K562 (cell line): ENCODE results near the gene PMF1. TPM values are rescaled to one million over a fixed set of nuclear protein-coding genes. Genes with fewer than 3 reads are reported as not detected.

Experiments used
- ELF2 ChIP-seq: fragments of 250-450 bp; sonication (Bioruptor Pico); IDR thresholded peaks from 2 replicates; pipeline ENCODE4 v1.5.0; 2021; ENCODE audit warnings: mild to moderate bottlenecking
- ETV1 ChIP-seq: fragments of 450-650 bp; conservative IDR thresholded peaks from 2 replicates; pipeline ENCODE4 v1.6.1; 2016; ENCODE audit warnings: missing genetic modification characterization, control low read depth, low read depth, missing compliant biosample characterization
- KHSRP ChIP-seq: fragments of 450-650 bp; IDR thresholded peaks from 2 replicates; pipeline ENCODE4 v1.6.1; 2017
- MEF2D ChIP-seq: conservative IDR thresholded peaks from 2 replicates; pipeline ENCODE4 v1.6.1; 2016; ENCODE audit warnings: low read depth, missing genetic modification characterization, missing compliant biosample characterization
- SIN3B ChIP-seq: fragments of 450-650 bp; IDR thresholded peaks from 2 replicates; pipeline ENCODE4 v1.6.1; 2017; ENCODE audit warnings: low read depth, mild to moderate bottlenecking, moderate library complexity
- SMARCA5 ChIP-seq: fragments of 450-650 bp; IDR thresholded peaks from 2 replicates; pipeline ENCODE4 v1.6.1; 2016
- SRSF3 ChIP-seq: fragments of 200-400 bp; formaldehyde crosslinking; IDR thresholded peaks from 2 replicates; pipeline ENCODE4 v1.6.1; 2016; ENCODE audit warnings: mild to moderate bottlenecking, low read length, moderate library complexity; ENCODE audit not compliant: insufficient read depth
- SRSF7 ChIP-seq: fragments of 200-400 bp; formaldehyde crosslinking; optimal IDR thresholded peaks from 2 replicates; pipeline ENCODE3; 2017; ENCODE audit warnings: mild to moderate bottlenecking, low read depth, low read length
- TGIF2 ChIP-seq: sonication (generic); formaldehyde crosslinking; IDR thresholded peaks from 2 replicates; pipeline ENCODE4 v1.8.1; 2022; ENCODE audit warnings: mild to moderate bottlenecking, missing genetic modification reagents, moderate library complexity
- U2AF2 ChIP-seq: fragments of 200-400 bp; formaldehyde crosslinking; optimal IDR thresholded peaks from 2 replicates; pipeline ENCODE3; 2017; ENCODE audit warnings: low read depth, mild to moderate bottlenecking, low read length
- ZKSCAN3 ChIP-seq: fragments of 250-450 bp; sonication (Bioruptor Pico); IDR thresholded peaks from 2 replicates; pipeline ENCODE4 v1.4.0; 2020
- ZNF274 ChIP-seq: IDR thresholded peaks from 2 replicates; pipeline ENCODE4 v1.6.1; 2011; ENCODE audit warnings: low read depth, mild to moderate bottlenecking, low read length, moderate library complexity, borderline replicate concordance
- ZNF75A ChIP-seq: fragments of 450-650 bp; formaldehyde crosslinking; IDR thresholded peaks from 2 replicates; pipeline ENCODE4 v1.4.0; 2020; ENCODE audit warnings: mild to moderate bottlenecking
- polyA plus RNA-seq, 8 experiments: library from polyadenylated mRNA; depleted of rRNA in 4 of 8; stranded (reverse) in 5 of 8; unstranded in 3 of 8; fragments of >200 nt; fragmentation: Nextera tagmentation in 2 of 8; fragmentation: Illumina TruSeq in 1 of 8; extraction: Ambion mirVana in 2 of 8; extraction: Trizol in 1 of 8; gene quantifications; 2 replicates each; pipeline versions ENCODE4 v1.2.1 to v1.2.3, GENCODE V29; 2011 to 2014; ENCODE audit warnings: inconsistent platforms in 1 of 8, missing spikeins in 1 of 8
- total RNA-seq, 7 experiments: library from RNA; depleted of rRNA in 6 of 7; stranded (reverse); fragments of >200 nt in 6 of 7; fragmentation: Illumina TruSeq in 2 of 7; extraction: Trizol in 2 of 7; gene quantifications; 2 replicates each; pipeline versions ENCODE4 v1.2.1 to v1.2.3, GENCODE V29; 2011 to 2021; ENCODE audit warnings: low replicate concordance in 1 of 7
- TF ChIP-seq, protein P1 (sequence below): fragments of 450-650 bp; IDR thresholded peaks from 2 replicates; pipeline ENCODE4 v1.6.1; 2017; ENCODE audit warnings: antibody characterized with exemption
- TF ChIP-seq, protein P2 (sequence below), 2 experiments: fragments of 250-450 bp in 1 of 2; fragments of 450-650 bp in 1 of 2; sonication (Bioruptor Pico) in 1 of 2; IDR thresholded peaks; 2 replicates each; pipeline versions ENCODE4 v1.6.1 to v1.8.0; 2016 to 2021; ENCODE audit warnings: mild to moderate bottlenecking in 2 of 2, moderate library complexity in 2 of 2, missing compliant biosample characterization in 1 of 2, missing genetic modification characterization in 1 of 2
- TF ChIP-seq, protein P3 (sequence below), 2 experiments: IDR thresholded peaks; 2 replicates each; pipeline ENCODE4 v1.6.1; 2012; ENCODE audit warnings: improper control_type of control experiment in 2 of 2, low read depth in 2 of 2, low read length in 2 of 2, borderline replicate concordance in 1 of 2
- TF ChIP-seq, protein P4 (sequence below): fragments of 450-650 bp; IDR thresholded peaks from 2 replicates; pipeline ENCODE4 v1.6.1; 2016; ENCODE audit warnings: mild to moderate bottlenecking
- TF ChIP-seq, protein P5 (sequence below): fragments of 450-650 bp; conservative IDR thresholded peaks from 2 replicates; pipeline ENCODE4 v1.6.1; 2016; ENCODE audit warnings: missing genetic modification characterization, low read depth, mild to moderate bottlenecking, control low read depth, missing compliant biosample characterization

Gene PMF1
- total and polyA plus RNA-seq, 9 of the 15 experiments (the other 6 are each of a cell fraction or from before 2014, with no cell fraction given): 9.4 to 92.9 (median 71.0) TPM

DNA sequence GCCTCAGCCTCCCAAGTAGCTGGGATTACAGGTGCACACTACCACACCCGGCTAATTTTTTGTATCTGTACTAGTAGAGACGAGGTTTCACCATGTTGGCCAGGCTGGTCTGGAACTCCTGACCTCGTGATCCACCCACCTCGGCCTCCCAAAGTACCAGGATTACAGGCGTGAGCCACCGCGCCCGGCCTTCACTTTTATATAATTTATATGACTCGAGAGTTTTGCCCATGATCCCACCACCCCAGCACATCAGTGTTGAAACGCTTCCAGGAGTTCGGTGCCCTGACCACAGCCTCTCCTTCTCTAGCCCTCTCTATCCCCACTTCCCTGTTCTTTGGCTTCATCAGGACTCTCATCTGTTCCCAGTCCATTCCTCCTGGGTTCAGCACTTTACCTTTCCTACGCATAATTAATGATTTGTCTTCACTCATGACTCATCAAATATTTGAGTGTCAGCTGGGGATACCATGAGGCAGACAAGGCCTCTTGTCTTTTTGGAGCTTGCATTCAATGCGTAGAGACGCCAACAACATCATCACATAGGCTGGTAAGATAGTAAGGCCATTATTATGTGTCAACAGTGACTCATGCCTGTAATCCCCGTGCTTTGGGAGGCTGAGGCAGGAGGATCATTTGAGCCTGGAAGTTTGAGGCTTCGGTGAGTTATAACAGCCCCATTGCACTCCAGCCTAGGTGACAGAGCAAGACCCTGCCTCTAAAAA is 1.4 kb downstream of the PMF1 start (continued):
- TF ChIP-seq, protein P1, sequence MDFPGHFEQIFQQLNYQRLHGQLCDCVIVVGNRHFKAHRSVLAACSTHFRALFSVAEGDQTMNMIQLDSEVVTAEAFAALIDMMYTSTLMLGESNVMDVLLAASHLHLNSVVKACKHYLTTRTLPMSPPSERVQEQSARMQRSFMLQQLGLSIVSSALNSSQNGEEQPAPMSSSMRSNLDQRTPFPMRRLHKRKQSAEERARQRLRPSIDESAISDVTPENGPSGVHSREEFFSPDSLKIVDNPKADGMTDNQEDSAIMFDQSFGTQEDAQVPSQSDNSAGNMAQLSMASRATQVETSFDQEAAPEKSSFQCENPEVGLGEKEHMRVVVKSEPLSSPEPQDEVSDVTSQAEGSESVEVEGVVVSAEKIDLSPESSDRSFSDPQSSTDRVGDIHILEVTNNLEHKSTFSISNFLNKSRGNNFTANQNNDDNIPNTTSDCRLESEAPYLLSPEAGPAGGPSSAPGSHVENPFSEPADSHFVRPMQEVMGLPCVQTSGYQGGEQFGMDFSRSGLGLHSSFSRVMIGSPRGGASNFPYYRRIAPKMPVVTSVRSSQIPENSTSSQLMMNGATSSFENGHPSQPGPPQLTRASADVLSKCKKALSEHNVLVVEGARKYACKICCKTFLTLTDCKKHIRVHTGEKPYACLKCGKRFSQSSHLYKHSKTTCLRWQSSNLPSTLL: no peak
- TF ChIP-seq SRSF3 (no peak), ZNF75A (CRISPR knock-in tag) (no peak), ZNF274 (no peak), TGIF2 (CRISPR knock-in tag) (no peak), ETV1 (tag) (no peak), MEF2D (tag) (no peak), SIN3B (no peak), U2AF2 (no peak), KHSRP (no peak), SMARCA5 (no peak), ELF2 (no peak), SRSF7 (no peak), ZKSCAN3 (no peak)
- TF ChIP-seq, protein P2, sequence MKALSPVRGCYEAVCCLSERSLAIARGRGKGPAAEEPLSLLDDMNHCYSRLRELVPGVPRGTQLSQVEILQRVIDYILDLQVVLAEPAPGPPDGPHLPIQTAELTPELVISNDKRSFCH (CRISPR knock-in tag; IDR thresholded peaks at IDR 0.05): no peak
- TF ChIP-seq, protein P2 (tag; IDR thresholded peaks at IDR 0.05): no peak
- TF ChIP-seq, protein P3, sequence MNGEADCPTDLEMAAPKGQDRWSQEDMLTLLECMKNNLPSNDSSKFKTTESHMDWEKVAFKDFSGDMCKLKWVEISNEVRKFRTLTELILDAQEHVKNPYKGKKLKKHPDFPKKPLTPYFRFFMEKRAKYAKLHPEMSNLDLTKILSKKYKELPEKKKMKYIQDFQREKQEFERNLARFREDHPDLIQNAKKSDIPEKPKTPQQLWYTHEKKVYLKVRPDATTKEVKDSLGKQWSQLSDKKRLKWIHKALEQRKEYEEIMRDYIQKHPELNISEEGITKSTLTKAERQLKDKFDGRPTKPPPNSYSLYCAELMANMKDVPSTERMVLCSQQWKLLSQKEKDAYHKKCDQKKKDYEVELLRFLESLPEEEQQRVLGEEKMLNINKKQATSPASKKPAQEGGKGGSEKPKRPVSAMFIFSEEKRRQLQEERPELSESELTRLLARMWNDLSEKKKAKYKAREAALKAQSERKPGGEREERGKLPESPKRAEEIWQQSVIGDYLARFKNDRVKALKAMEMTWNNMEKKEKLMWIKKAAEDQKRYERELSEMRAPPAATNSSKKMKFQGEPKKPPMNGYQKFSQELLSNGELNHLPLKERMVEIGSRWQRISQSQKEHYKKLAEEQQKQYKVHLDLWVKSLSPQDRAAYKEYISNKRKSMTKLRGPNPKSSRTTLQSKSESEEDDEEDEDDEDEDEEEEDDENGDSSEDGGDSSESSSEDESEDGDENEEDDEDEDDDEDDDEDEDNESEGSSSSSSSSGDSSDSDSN (IDR thresholded peaks at IDR 0.05; ENCODE audit: borderline replicate concordance in 1 of 2, low read depth in 2 of 2, low read length in 2 of 2): no peak
- TF ChIP-seq, protein P4, sequence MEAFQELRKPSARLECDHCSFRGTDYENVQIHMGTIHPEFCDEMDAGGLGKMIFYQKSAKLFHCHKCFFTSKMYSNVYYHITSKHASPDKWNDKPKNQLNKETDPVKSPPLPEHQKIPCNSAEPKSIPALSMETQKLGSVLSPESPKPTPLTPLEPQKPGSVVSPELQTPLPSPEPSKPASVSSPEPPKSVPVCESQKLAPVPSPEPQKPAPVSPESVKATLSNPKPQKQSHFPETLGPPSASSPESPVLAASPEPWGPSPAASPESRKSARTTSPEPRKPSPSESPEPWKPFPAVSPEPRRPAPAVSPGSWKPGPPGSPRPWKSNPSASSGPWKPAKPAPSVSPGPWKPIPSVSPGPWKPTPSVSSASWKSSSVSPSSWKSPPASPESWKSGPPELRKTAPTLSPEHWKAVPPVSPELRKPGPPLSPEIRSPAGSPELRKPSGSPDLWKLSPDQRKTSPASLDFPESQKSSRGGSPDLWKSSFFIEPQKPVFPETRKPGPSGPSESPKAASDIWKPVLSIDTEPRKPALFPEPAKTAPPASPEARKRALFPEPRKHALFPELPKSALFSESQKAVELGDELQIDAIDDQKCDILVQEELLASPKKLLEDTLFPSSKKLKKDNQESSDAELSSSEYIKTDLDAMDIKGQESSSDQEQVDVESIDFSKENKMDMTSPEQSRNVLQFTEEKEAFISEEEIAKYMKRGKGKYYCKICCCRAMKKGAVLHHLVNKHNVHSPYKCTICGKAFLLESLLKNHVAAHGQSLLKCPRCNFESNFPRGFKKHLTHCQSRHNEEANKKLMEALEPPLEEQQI: no peak
- TF ChIP-seq, protein P5, sequence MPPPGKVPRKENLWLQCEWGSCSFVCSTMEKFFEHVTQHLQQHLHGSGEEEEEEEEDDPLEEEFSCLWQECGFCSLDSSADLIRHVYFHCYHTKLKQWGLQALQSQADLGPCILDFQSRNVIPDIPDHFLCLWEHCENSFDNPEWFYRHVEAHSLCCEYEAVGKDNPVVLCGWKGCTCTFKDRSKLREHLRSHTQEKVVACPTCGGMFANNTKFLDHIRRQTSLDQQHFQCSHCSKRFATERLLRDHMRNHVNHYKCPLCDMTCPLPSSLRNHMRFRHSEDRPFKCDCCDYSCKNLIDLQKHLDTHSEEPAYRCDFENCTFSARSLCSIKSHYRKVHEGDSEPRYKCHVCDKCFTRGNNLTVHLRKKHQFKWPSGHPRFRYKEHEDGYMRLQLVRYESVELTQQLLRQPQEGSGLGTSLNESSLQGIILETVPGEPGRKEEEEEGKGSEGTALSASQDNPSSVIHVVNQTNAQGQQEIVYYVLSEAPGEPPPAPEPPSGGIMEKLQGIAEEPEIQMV (tag): no peak
